A673 (cell line): ENCODE measurements around the gene OR5AR1. TPM values are rescaled to one million over a fixed set of nuclear protein-coding genes. Genes with fewer than 3 reads are reported as not detected.

Experiments
- BruUV-seq: library from RNA; stranded (reverse); fragments of 400-500 nt; replicated peaks from 2 replicates; lab custom pipeline; 2021; lab: Mats Ljungman, UMichigan
- CTCF ChIA-PET: fragments of 300-600 bp; sonication (Branson Sonifier 250); formaldehyde crosslinking; loops from one replicate; lab custom pipeline; 2022; ENCODE audit warnings: antibody characterized with exemption; lab: Charles Lee
- POLR2A ChIA-PET: fragments of 300-600 bp; sonication (Branson Sonifier 250); formaldehyde crosslinking; loops from one replicate; lab custom pipeline; 2022; ENCODE audit warnings: antibody characterized with exemption; ENCODE audit not compliant: low non-redundant PET; lab: Charles Lee
- DNase-seq: peaks from one replicate; pipeline ENCODE4 v3.0.0-alpha.2; 2015; ENCODE audit warnings: low spot score
- H3K27ac ChIP-seq: fragments of 200-600 bp; sonication (generic); 2 replicates; pipeline ENCODE4 v1.5.1; 2016; ENCODE audit warnings: mixed run types, low read depth, mild to moderate bottlenecking, mixed read lengths, antibody characterized with exemption, low read length; ENCODE audit not compliant: poor library complexity, severe bottlenecking
- H3K27me3 ChIP-seq: fragments of 200-600 bp; sonication (generic); replicated peaks from 2 replicates; pipeline ENCODE4 v1.6.1; 2017; ENCODE audit warnings: mixed run types, low read depth, mild to moderate bottlenecking, mixed read lengths, antibody characterized with exemption, low read length; ENCODE audit not compliant: insufficient read depth, poor library complexity
- H3K36me3 ChIP-seq: fragments of 200-600 bp; sonication (generic); 2 replicates; pipeline ENCODE4 v1.6.1; 2016; ENCODE audit warnings: mixed run types, mild to moderate bottlenecking, mixed read lengths, antibody characterized with exemption, low read length; ENCODE audit not compliant: insufficient read depth, poor library complexity, severe bottlenecking
- H3K4me1 ChIP-seq: fragments of 200-600 bp; sonication (generic); 2 replicates; pipeline ENCODE4 v1.6.1; 2017; ENCODE audit warnings: mixed run types, mild to moderate bottlenecking, mixed read lengths, antibody characterized with exemption, low read length; ENCODE audit not compliant: insufficient read depth, poor library complexity, severe bottlenecking
- H3K4me3 ChIP-seq: fragments of 200-600 bp; sonication (generic); 2 replicates; pipeline ENCODE4 v1.5.1; 2016; ENCODE audit warnings: low read depth, mixed run types, mild to moderate bottlenecking, mixed read lengths, low read length; ENCODE audit not compliant: poor library complexity, severe bottlenecking
- H3K9me3 ChIP-seq: fragments of 200-600 bp; sonication (generic); 2 replicates; pipeline ENCODE4 v1.6.1; 2016; ENCODE audit warnings: mixed run types, low read depth, mild to moderate bottlenecking, mixed read lengths, antibody characterized with exemption, low read length; ENCODE audit not compliant: poor library complexity, severe bottlenecking
- CTCF ChIP-seq: fragments of 300-800, 200-600 bp; sonication (generic); conservative IDR thresholded peaks from 2 replicates; pipeline ENCODE4 v1.5.1; 2017; ENCODE audit warnings: low read depth, mild to moderate bottlenecking, antibody characterized with exemption, low read length, moderate library complexity, mixed read lengths
- EZH2 ChIP-seq: fragments of 200-600 bp; sonication (generic); IDR thresholded peaks from 2 replicates; pipeline ENCODE4 v1.6.1; 2017; ENCODE audit warnings: borderline replicate concordance, low read depth, mild to moderate bottlenecking, mixed read lengths, antibody characterized with exemption, low read length; ENCODE audit not compliant: poor library complexity, severe bottlenecking
- intact Hi-C: fragments of 100-400 bp; cut with micrococcal nuclease; formaldehyde crosslinking; loops from one replicate; pipeline ENCODE4 v1.10.0; 2022; ENCODE audit not compliant: unreplicated experiment
- total RNA-seq: library from RNA; stranded (reverse); gene quantifications from 2 replicates; pipeline ENCODE4 v1.2.3, GENCODE V29; 2021

OR5AR1 gene
- total RNA-seq, 1 experiment from 2014 or later = not detected

GRCh38 chr11:56700914-56701485 lies 37.5 kb downstream of the OR5AR1 start:
- BruUV-seq = no TSS peak
- intact Hi-C loops = loop anchor here (10.0 kb wide), 3 partner anchors 56 to 114 kb away; partner anchors contain the start of gene OR5AP2
- CTCF ChIA-PET = no interaction called here
- no peaks in the 10 kb centered on the region for H3K27me3 ChIP-seq
- TF ChIP-seq CTCF = no peak
- no peak overlapping the region for H3K4me3 ChIP-seq
- H3K9me3 ChIP-seq = no peaks in the 10 kb centered on the region
- POLR2A ChIA-PET = no interaction called here
- no peak for DNase-seq
- no peaks in the 10 kb centered on the region for H3K36me3 ChIP-seq
- no peaks in the 10 kb centered on the region for H3K4me1 ChIP-seq
- H3K27ac ChIP-seq = no peak overlapping the region

- intact Hi-C loops = loop anchor here (10.0 kb wide), 3 partner anchors 61 to 109 kb away; partner anchors contain the start of gene OR5AP2
- no peak for DNase-seq
- ChIA-PET POLR2A (no interaction called here), CTCF (no interaction called here)
- BruUV-seq = no TSS peak
- Histone ChIP-seq H3K9me3 (no peaks in the 10 kb centered on the region), H3K36me3 (no peaks in the 10 kb centered on the region), H3K4me1 (no peaks in the 10 kb centered on the region), H3K4me3 (no peak overlapping the region), H3K27ac (no peak overlapping the region), H3K27me3 (no peaks in the 10 kb centered on the region)
- no peak for TF ChIP-seq EZH2
- no peak for TF ChIP-seq CTCF
These were observed 42.4 kb downstream of the OR5AR1 start for GRCh38 chr11:56705784-56706396.

- Histone ChIP-seq H3K27me3 (no peaks in the 10 kb centered on the region), H3K4me3 (no peak overlapping the region), H3K9me3 (no peaks in the 10 kb centered on the region), H3K27ac (no peak overlapping the region), H3K4me1 (no peaks in the 10 kb centered on the region), H3K36me3 (no peaks in the 10 kb centered on the region)
- ChIA-PET POLR2A (no interaction called here), CTCF (no interaction called here)
- BruUV-seq = no TSS peak
- no peak for TF ChIP-seq CTCF
- TF ChIP-seq EZH2 = no peak
- intact Hi-C loops = loop anchor here (10.0 kb wide), 3 partner anchors 62 to 108 kb away; partner anchors contain the start of gene OR5AP2
- no peak for DNase-seq
These were observed 43.0 kb downstream of the OR5AR1 start for GRCh38 chr11:56706486-56706885.
